Measurements from ENCODE around the gene CDC73.

DNA sequence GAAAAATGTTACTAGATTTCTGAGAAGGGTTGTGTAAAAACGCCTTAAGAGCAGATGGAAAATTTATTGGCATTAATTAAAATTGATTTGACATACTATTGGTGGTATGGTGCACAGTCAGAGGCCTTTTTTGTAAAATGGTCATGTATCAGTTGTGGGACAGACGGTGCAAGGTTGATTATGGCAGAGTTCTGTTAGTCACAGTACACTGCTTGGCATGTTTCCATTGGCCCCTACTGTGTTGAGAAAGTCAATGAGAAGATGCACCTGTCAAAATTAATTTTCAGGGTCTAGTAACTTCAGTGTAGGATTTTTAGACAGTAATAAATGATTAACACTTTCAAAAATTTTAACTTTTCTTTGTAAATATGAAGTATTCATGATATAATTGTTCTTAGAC is 60.2 kb downstream of the CDC73 start:
- TF ChIP-seq, protein P1, sequence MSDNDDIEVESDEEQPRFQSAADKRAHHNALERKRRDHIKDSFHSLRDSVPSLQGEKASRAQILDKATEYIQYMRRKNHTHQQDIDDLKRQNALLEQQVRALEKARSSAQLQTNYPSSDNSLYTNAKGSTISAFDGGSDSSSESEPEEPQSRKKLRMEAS (IDR thresholded peaks at IDR 0.05), result no peak
- TF ChIP-seq ZBTB7A (IDR thresholded peaks at IDR 0.05; ENCODE audit: low read depth), result no peak

All from Ishikawa (cell line).